Small intestine (tissue), 7 donors: ENCODE data around the gene HMGN1. TPM values are rescaled to one million over a fixed set of nuclear protein-coding genes. Genes with fewer than 3 reads are reported as not detected.

Experiments used
- DNase-seq, 2 donors: peaks; one replicate each; pipeline versions ENCODE4 v3.0.0 to v3.0.0-alpha.2; 2013
- FAIRE-seq: peaks from 2 replicates; lab custom pipeline; 2012; peaks lifted over from hg19 to GRCh38; lab: Jason Lieb, UNC
- H3K27ac ChIP-seq, 3 donors: one replicate each; pipeline ENCODE4 v1.5.1; 2013; ENCODE audit warnings: low read length in 2 of 3, mild to moderate bottlenecking in 2 of 3, control low read depth in 1 of 3, inconsistent platforms in 1 of 3, low read depth in 1 of 3, moderate library complexity in 1 of 3
- H3K27me3 ChIP-seq, 3 donors: one replicate each; pipeline ENCODE4 v1.6.1; 2013; ENCODE audit warnings: low read length in 3 of 3, inconsistent platforms in 1 of 3; ENCODE audit not compliant: control insufficient read depth in 3 of 3, insufficient read depth in 3 of 3
- H3K36me3 ChIP-seq, 3 donors: one replicate each; pipeline ENCODE4 v1.6.1; 2013; ENCODE audit warnings: low read length in 3 of 3, inconsistent platforms in 1 of 3, low read depth in 1 of 3, mild to moderate bottlenecking in 1 of 3, moderate library complexity in 1 of 3; ENCODE audit not compliant: control insufficient read depth in 3 of 3, insufficient read depth in 2 of 3
- H3K4me1 ChIP-seq, 3 donors: one replicate each; pipeline ENCODE4 v1.6.1; 2013; ENCODE audit warnings: low read length in 2 of 3, inconsistent platforms in 1 of 3, low read depth in 1 of 3, mild to moderate bottlenecking in 1 of 3, moderate library complexity in 1 of 3; ENCODE audit not compliant: control insufficient read depth in 3 of 3, insufficient read depth in 2 of 3
- H3K4me3 ChIP-seq, 3 donors: one replicate each; pipeline ENCODE4 v1.5.1; 2013; ENCODE audit warnings: low read length in 3 of 3, control low read depth in 1 of 3, inconsistent platforms in 1 of 3, low read depth in 1 of 3, mild to moderate bottlenecking in 1 of 3, moderate library complexity in 1 of 3
- H3K9me3 ChIP-seq, 2 donors: one replicate each; pipeline ENCODE4 v1.6.1; 2013; ENCODE audit warnings: low read depth in 1 of 2, low read length in 1 of 2; ENCODE audit not compliant: control insufficient read depth in 2 of 2, insufficient read depth in 1 of 2
- WGBS, 3 donors: extraction: QIAGEN DNeasy Blood & Tissue Kit; methylation state at CpG; one replicate each; pipeline ENCODE4 v1.1.7; 2013; 5-methylcytosine and 5-hydroxymethylcytosine counted together
- polyA plus RNA-seq, 4 donors: library from polyadenylated mRNA; stranded (reverse) in 3 of 4; unstranded in 1 of 4; fragments of 200-250 nt in 3 of 4; fragments of 120-200 nt in 1 of 4; gene quantifications; one replicate each; pipeline versions ENCODE4 v1.2.1 to v1.2.3, GENCODE V29; 2013
- donor health status: healthy with polysubstance abuse.
- donor health status: control.
- donor health status: control.
- donor health status: Bipolar disorder and iron deficiency.
- donor health status: healthy.

The HMGN1 gene
- polyA plus RNA-seq, 4 donors, result 126 to 396 (median 185) TPM

DNA sequence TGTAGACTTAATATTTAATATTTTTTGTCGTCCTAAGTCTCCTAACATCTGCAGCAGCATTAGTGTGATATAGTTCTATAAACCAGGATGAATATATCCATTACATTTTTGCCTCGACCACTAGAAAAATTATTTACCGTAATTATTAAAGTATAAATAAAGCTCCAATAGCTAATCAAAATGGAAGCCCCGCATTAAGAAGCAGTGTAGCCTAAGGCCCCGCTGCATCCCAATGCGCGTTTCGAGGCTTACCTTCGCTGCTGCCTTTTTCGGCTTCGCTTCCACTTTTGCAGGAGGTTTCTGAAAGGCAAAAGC, 891 bp downstream of the HMGN1 start:
- no peak for FAIRE-seq

DNA sequence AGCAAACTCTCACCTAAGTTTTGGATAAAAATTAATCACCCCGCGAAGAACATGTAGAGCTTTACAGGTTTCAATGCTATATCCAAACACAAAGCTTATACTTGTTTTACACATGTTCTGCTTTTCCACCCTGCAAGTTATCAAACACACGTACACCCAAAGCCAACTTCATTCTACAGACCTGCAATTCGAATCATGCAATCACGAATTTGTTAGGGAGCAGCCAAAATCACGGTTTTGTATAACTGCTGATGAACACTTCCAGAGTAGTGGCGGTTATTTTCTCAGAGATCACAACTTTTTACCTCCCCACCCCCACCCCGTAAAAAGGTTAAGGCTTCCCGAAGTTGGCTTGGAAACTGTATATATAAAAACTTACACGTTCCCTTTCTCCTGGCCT, 1.4 kb downstream of the HMGN1 start:
- Histone ChIP-seq H3K9me3 (no peaks in the 10 kb centered on the region), H3K27me3 (no peaks in the 10 kb centered on the region), H3K36me3 (peaks cover 0 to 7% (median 5%) of the 10 kb centered on the region in 3 donors), H3K27ac (peak overlapping the region; percentile 17 to 95 (median 54)), H3K4me1 (peaks cover 0 to 10% (median 0%) of the 10 kb centered on the region in 3 donors), H3K4me3 (peak overlapping the region; percentile 78 to 93 (median 90))
- DNase-seq (peak; percentile 20 to 40), FAIRE-seq (no peak)
- WGBS, 3 donors, result 1 to 8% (median 2%) methylated on average over 10 of the region's 10 CpGs

More for the DNA sequence above, 891 bp downstream of the HMGN1 start:
- Histone ChIP-seq H3K9me3 (no peaks in the 10 kb centered on the region), H3K4me1 (peaks cover 0 to 10% (median 0%) of the 10 kb centered on the region in 3 donors), H3K36me3 (peaks cover 0 to 7% (median 4%) of the 10 kb centered on the region in 3 donors), H3K27me3 (no peaks in the 10 kb centered on the region), H3K4me3 (peak overlapping the region; percentile 78 to 93 (median 90)), H3K27ac (peak overlapping the region; percentile 95 to 99 (median 98))
- 0 to 1% (median 0%) methylated on average over 11 of the region's 11 CpGs for WGBS, 3 donors
- no peak for DNase-seq

DNA sequence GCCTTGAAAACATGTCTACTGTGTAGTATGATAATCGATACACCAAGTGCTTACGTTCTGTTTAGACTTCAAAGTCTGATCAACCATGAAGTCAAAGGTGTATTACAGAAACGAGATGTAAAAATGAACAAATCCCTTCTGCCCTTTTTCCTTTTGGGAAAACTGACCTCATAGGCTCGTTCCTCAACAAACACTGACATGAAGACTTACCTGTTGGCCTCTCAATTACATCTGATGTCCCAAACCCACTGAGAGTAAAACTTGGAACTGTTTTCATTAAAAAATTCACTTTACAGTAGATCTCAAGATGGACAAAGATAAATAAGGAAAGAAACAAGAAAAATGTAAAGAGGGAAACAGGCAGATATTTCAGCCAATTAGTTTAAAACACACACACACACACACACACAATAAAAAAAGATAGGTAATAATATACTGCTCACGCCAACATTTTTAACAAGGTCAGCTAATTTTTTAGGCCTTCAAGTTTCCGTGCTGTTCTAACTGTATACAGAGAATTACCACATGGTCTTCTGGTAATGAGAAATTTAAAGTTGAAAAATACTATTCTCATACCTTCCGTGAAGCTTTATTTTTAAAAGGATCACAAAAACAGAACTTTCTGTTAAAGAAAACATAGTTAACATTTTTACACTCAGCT, 2.1 kb downstream of the HMGN1 start:
- 13 to 38% (median 27%) methylated on average over 7 of the region's 7 CpGs for WGBS, 3 donors
- Histone ChIP-seq H3K9me3 (no peaks in the 10 kb centered on the region), H3K27ac (no peak overlapping the region), H3K36me3 (peaks cover 0 to 10% (median 7%) of the 10 kb centered on the region in 3 donors), H3K27me3 (no peaks in the 10 kb centered on the region), H3K4me1 (peaks cover 0 to 10% (median 0%) of the 10 kb centered on the region in 3 donors), H3K4me3 (peak overlapping the region in 1 of 3 donors; percentile 15)
- FAIRE-seq, result no peak
- DNase-seq, result peak; percentile 33 to 36

DNA sequence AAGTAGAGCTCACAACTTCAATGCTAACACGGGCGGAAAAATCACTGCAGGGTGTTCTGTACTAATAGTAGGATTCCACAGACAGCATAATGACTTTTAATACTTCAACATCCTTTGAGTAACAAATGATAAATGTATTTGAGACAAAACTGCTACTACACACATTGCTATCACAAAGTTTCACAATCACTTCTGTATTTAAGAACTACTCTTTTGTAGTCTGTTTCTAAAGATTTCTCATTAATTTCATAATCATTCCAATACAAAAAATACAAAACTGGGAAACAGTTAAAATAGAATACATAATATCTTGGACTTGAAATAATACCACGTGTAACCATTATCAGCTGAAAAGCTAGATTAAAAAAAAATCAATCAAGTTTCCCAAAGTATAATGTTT, 2.7 kb downstream of the HMGN1 start:
- FAIRE-seq (no peak), DNase-seq (no peak)
- Histone ChIP-seq H3K36me3 (peaks cover 0 to 13% (median 9%) of the 10 kb centered on the region in 3 donors), H3K9me3 (no peaks in the 10 kb centered on the region), H3K4me1 (peaks cover 0 to 10% (median 0%) of the 10 kb centered on the region in 3 donors), H3K27ac (no peak overlapping the region), H3K4me3 (no peak overlapping the region), H3K27me3 (no peaks in the 10 kb centered on the region)
- WGBS, 3 donors, result 24 to 36% (median 34%) methylated on average over 3 of the region's 3 CpGs

DNA sequence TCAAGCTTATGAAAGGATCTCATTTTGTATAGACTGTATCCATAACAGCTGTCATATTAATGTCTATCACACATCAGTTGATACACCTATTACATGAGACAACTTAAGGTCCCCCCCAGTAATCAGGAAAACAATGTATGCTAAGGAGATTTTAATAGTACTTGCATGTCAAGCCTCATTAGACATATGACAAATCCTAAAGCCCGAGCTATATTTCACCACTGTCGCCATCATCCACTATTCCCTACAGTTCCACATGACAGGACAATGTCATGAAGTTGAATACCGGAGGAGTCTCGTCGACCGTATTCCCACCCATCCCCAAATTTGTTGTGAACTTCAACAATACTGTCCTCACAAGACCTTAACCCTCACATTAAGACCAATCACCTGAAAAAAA, 3.4 kb downstream of the HMGN1 start:
- no peak overlapping the region for H3K4me3 ChIP-seq
- no peaks in the 10 kb centered on the region for H3K9me3 ChIP-seq
- H3K27me3 ChIP-seq, result no peaks in the 10 kb centered on the region
- peaks cover 5 to 16% (median 10%) of the 10 kb centered on the region in 3 donors for H3K36me3 ChIP-seq
- 85 to 91% (median 85%) methylated on average over 6 of the region's 6 CpGs for WGBS, 3 donors
- H3K4me1 ChIP-seq, result peaks cover 0 to 5% (median 0%) of the 10 kb centered on the region in 3 donors
- no peak overlapping the region for H3K27ac ChIP-seq
- DNase-seq (no peak), FAIRE-seq (no peak)

DNA sequence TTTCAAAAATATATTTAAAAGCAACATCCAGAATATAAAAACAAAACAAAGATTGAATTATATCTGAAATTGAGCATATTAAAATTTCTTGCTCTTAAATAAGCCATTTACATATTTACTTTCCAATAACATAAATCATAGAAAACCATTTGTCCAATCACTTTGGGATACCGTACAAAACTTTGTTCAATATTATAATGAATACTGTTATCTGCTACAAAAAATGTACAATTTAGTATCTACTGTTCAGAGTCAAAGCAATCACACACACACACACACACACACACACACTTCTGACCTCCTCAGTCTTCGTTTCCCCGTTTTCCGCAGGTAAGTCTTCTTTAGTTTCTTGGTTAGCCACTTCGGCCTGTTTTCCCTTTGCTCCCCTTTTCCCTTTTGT, 4.0 kb downstream of the HMGN1 start:
- Histone ChIP-seq H3K36me3 (peaks cover 5 to 16% (median 10%) of the 10 kb centered on the region in 3 donors), H3K27me3 (no peaks in the 10 kb centered on the region), H3K4me1 (peaks cover 0 to 3% (median 0%) of the 10 kb centered on the region in 3 donors), H3K27ac (no peak overlapping the region), H3K4me3 (no peak overlapping the region), H3K9me3 (no peaks in the 10 kb centered on the region)
- DNase-seq (no peak), FAIRE-seq (no peak)
- WGBS, 3 donors, result 78 to 90% (median 84%) methylated on average over 5 of the region's 5 CpGs

DNA sequence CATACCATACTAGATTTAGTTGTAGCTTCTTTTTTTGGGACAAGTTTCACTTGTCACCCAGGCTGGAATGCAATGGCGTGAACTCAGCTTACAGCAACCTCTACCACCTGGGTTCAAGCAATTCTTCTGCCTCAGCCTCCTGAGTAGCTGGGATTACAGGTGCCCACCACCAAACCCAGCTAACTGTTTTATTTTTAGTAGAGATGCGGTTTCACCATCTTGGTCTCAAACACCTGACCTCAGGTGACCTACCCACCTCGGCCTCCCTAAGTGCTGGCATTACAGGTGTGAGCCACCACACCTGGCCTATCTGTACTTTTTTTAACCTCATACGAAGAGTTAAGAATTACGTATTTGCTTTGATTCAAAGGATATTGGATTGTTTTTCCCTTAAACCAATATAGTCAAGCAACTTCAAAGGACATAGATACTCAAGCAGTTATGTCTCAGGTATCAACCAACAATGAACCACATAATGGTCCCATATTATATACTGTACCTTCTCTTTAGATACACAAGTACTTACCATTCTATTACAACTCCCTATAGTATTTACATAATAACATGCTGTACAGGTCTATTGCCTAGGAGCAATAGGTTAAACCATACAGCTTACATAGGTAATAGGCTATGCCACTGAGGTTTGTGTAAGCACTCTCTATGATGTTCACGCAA, 7.5 kb downstream of the HMGN1 start:
- H3K4me1 ChIP-seq, result peaks cover 0 to 3% (median 0%) of the 10 kb centered on the region in 3 donors
- peaks cover 5 to 12% (median 10%) of the 10 kb centered on the region in 3 donors for H3K36me3 ChIP-seq
- H3K27ac ChIP-seq, result no peak overlapping the region
- no peaks in the 10 kb centered on the region for H3K9me3 ChIP-seq
- 94 to 97% (median 96%) methylated on average over 6 of the region's 6 CpGs for WGBS, 3 donors
- FAIRE-seq (no peak), DNase-seq (no peak)
- H3K27me3 ChIP-seq, result no peaks in the 10 kb centered on the region
- no peak overlapping the region for H3K4me3 ChIP-seq

DNA sequence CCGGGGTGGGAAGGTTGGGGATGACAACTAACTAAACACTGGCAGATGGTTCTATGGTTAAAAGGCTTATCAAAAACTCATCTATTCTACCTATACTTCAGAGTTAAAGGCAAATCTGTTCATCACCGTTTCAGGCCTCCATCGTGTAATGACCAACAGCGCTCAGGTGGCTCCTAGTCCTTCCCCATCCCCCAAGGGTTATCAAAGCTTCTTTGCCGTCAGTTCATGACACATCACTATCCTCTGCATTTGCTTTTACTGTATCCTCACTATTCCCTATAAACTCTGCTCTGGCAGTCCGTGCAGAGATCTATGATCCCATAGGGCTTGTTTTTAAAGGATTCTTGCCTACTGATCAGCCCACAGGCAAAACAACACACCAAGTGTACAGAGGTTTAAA, 8.2 kb downstream of the HMGN1 start:
- Histone ChIP-seq H3K9me3 (no peaks in the 10 kb centered on the region), H3K4me3 (no peak overlapping the region), H3K27me3 (no peaks in the 10 kb centered on the region), H3K4me1 (no peaks in the 10 kb centered on the region), H3K36me3 (peaks cover 5 to 12% (median 10%) of the 10 kb centered on the region in 3 donors), H3K27ac (no peak overlapping the region)
- DNase-seq (no peak), FAIRE-seq (no peak)
- 92 to 96% (median 94%) methylated on average over 6 of the region's 6 CpGs for WGBS, 3 donors
